Measurements from ENCODE around the gene SH2B2. TPM values are rescaled to one million over a fixed set of nuclear protein-coding genes. Genes with fewer than 3 reads are reported as not detected.
A peak's percentile ranks its signal among the peaks of the same experiment; 100 is the strongest.

Gene SH2B2
- total and polyA plus RNA-seq, 4 donors, result 3.3 to 9.7 (median 7.2) TPM

GRCh38 chr7:102320181-102320580 lies 33.5 kb downstream of the SH2B2 start:
- Histone ChIP-seq H3K4me3 (no peak overlapping the region), H3K27me3 (ENCODE audit: control insufficient read depth in 3 of 3, insufficient read depth in 3 of 3, low read length in 2 of 3) (no peaks in the 10 kb centered on the region), H3K36me3 (ENCODE audit: control insufficient read depth in 4 of 4, insufficient read depth in 4 of 4, low read length in 4 of 4) (peaks cover 0 to 5% (median 0%) of the 10 kb centered on the region in 4 donors), H3K27ac (ENCODE audit: low read depth in 1 of 2, low read length in 1 of 2) (no peak overlapping the region), H3K9ac (ENCODE audit: insufficient read depth in 1 of 2, low read length in 2 of 2) (no peak overlapping the region), H3K4me1 (ENCODE audit: control insufficient read depth in 5 of 5, insufficient read depth in 5 of 5, low read length in 5 of 5) (peaks cover 0 to 12% (median 0%) of the 10 kb centered on the region in 5 donors), H3K9me3 (ENCODE audit: control insufficient read depth in 4 of 4, insufficient read depth in 3 of 4, low read length in 3 of 4) (no peaks in the 10 kb centered on the region)
- ATAC-seq (ENCODE audit: insufficient read depth, low FRiP score), result no peak
- DNase-seq, result no peak
- TF ChIP-seq CTCF (IDR thresholded peaks at IDR 0.05; ENCODE audit: control extremely low read depth, extremely low read depth), result no peak
- WGBS, 2 donors, result 93 to 95% methylated on average over 14 of the region's 14 CpGs

GRCh38 chr7:102320601-102321350 lies 34.1 kb downstream of the SH2B2 start:
- no peak overlapping the region for H3K27ac ChIP-seq (ENCODE audit: low read depth in 1 of 2, low read length in 1 of 2)
- ATAC-seq (ENCODE audit: insufficient read depth, low FRiP score), result no peak
- no peaks in the 10 kb centered on the region for H3K27me3 ChIP-seq (ENCODE audit: control insufficient read depth in 3 of 3, insufficient read depth in 3 of 3, low read length in 2 of 3)
- H3K4me3 ChIP-seq, result no peak overlapping the region
- 79 to 88% methylated on average over 29 to 37 of the region's 37 CpGs for WGBS, 2 donors
- H3K9ac ChIP-seq (ENCODE audit: insufficient read depth in 1 of 2, low read length in 2 of 2), result no peak overlapping the region
- no peak for DNase-seq
- no peak for TF ChIP-seq CTCF (IDR thresholded peaks at IDR 0.05; ENCODE audit: control extremely low read depth, extremely low read depth)
- peaks cover 0 to 12% (median 0%) of the 10 kb centered on the region in 5 donors for H3K4me1 ChIP-seq (ENCODE audit: control insufficient read depth in 5 of 5, insufficient read depth in 5 of 5, low read length in 5 of 5)
- no peaks in the 10 kb centered on the region for H3K9me3 ChIP-seq (ENCODE audit: control insufficient read depth in 4 of 4, insufficient read depth in 3 of 4, low read length in 3 of 4)
- H3K36me3 ChIP-seq (ENCODE audit: control insufficient read depth in 4 of 4, insufficient read depth in 4 of 4, low read length in 4 of 4), result peaks cover 0 to 5% (median 0%) of the 10 kb centered on the region in 4 donors

- 44 to 53% methylated on average over 62 to 73 of the region's 73 CpGs for WGBS, 2 donors
- no peak overlapping the region for H3K9ac ChIP-seq (ENCODE audit: insufficient read depth in 1 of 2, low read length in 2 of 2)
- peaks cover 0 to 5% (median 0%) of the 10 kb centered on the region in 4 donors for H3K36me3 ChIP-seq (ENCODE audit: control insufficient read depth in 4 of 4, insufficient read depth in 4 of 4, low read length in 4 of 4)
- no peak overlapping the region for H3K4me3 ChIP-seq
- ATAC-seq (ENCODE audit: insufficient read depth, low FRiP score), result no peak
- peaks cover 0 to 12% (median 0%) of the 10 kb centered on the region in 5 donors for H3K4me1 ChIP-seq (ENCODE audit: control insufficient read depth in 5 of 5, insufficient read depth in 5 of 5, low read length in 5 of 5)
- no peaks in the 10 kb centered on the region for H3K9me3 ChIP-seq (ENCODE audit: control insufficient read depth in 4 of 4, insufficient read depth in 3 of 4, low read length in 3 of 4)
- TF ChIP-seq CTCF (IDR thresholded peaks at IDR 0.05; ENCODE audit: control extremely low read depth, extremely low read depth), result no peak
- peak overlapping the region in 1 of 2 donors; percentile 51 for H3K27ac ChIP-seq (ENCODE audit: low read depth in 1 of 2, low read length in 1 of 2)
- no peaks in the 10 kb centered on the region for H3K27me3 ChIP-seq (ENCODE audit: control insufficient read depth in 3 of 3, insufficient read depth in 3 of 3, low read length in 2 of 3)
- peak; percentile 27 to 45 (median 36) for DNase-seq
Measured at GRCh38 chr7:102321351-102322201, 34.9 kb downstream of the SH2B2 start.
